Stimulated activated CD8-positive, alpha-beta memory T cell treated with anti-CD3 and anti-CD28 coated beads, Interleukin-15, amount 100 ng/mL, for 48 hours (primary cell): ENCODE data around the gene TRERF1.

Source experiments
- DNase-seq, 2 donors: peaks; one replicate each; pipeline ENCODE4 v3.0.0-alpha.2; 2020; ENCODE audit warnings: low read depth in 2 of 2

TRERF1 gene

DNA sequence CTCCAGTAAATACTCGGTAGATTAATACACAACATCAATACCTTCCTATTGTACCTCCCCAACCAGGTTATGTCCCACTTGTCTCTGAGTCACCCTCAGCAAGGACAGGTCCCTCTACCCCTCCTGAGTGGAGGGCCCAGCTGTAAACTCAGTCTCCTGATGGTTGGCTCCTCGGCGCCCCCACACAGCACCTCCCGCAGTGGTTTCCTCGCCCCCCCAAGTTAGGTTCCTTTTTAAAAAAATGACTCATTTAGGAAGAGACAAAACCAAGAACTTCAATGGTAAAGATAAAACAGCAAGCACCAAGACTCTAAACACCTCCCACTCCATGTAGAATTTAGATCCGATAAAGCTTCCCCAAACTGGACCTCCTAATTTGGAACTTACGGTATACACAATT, 83.5 kb downstream of the TRERF1 start:
- DNase-seq = peak; percentile 65 to 72

DNA sequence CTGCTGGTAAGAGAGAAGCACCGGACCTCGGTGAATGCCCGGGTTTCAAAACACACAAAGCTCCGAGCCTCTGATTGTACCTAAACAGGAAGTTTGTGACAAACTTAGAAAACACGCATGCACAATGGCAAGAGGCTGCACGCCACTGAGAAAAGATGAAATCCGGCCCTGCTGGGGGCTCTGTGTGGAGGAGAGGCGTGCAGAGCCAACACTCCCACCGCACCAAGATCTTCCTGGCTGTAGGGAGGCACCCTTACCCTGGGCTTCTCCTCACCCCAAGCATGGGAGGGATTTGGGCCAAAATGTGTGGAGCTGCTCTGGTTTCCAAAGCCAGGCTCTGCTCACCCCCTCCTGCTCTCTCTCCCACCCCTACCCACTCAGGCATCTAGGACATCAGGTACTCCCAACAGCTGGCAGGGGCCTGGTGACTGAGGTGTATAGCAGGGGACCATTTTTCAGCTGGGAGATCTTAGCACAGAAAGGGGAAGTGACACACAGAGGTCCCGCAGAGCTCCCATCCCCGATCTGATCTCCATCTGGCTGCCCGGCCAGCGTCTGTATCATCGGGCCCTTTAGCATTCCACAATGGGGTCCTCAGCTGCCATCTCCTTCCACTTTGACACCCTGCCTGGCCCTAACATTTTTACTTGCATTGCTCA, 84.2 kb downstream of the TRERF1 start:
- no peak for DNase-seq

DNA sequence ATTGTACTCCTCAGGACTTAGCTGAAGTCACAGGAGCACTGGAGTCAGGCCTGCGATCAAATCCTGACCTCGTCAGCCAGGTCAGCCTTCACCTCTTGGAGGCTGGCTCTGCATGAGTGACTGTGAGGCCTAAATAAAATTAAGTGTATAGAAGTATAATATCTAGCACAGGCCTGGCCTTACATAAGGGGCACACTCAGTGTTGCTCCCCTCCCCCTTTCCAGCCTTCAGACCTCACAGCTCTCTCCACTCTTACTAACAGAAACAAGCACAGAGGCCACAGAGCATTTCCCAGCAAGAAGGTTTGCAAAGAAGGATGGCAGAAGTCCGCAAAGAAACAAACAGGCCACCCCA, 84.8 kb downstream of the TRERF1 start:
- no peak for DNase-seq

DNA sequence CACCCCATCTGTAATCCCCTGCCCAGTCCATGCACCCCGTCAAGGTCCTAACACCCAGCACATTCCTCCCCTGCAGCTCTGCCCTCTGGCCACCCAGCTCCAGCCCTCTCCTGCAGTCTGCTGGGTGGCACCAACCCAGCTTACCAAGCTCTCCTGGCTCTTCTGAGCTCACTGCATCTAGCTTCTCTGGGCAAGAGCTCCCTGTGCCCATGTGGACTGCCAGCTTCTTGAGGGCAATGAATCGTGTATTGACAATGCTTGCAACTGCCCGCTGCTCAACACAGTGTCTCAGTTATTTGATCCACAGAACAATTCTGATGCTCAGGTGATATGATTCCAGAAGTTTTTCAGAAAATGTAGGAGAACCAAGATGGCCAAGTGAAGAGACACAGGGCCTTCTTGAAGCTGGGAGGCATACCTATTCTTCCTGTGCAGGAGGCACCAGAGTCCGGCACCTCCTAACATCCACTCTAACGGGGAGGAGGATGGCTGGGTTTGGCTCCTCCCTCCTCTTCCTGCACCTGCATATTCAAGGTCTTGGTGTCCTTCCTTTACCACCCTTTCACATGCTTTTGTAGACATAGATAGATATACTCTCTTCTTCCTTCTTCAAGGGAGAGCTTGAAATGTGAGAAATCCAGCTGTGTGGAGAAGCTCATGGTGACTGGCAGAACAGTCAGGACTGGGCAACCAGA, 85.6 kb downstream of the TRERF1 start:
- DNase-seq = no peak

DNA sequence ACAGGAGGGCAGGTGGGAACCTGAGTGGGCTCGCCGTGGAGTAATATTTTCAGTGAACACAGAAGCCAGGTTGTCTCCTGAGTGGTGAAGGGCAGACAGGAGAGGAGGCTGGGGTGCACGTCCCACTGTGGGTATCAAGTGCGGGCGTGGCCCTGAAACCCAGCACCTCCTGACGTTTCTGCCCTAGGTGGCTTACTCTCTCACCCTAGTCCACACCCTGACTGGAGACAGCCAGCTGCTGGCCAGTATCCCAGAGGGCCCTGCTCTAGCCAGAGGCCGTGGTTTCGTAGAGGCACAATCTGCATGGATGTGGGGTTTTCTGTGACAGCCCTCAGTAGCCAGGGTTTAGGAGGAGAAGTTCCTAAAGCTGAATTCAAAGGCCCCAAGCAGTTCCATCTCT, 86.7 kb downstream of the TRERF1 start:
- no peak for DNase-seq

DNA sequence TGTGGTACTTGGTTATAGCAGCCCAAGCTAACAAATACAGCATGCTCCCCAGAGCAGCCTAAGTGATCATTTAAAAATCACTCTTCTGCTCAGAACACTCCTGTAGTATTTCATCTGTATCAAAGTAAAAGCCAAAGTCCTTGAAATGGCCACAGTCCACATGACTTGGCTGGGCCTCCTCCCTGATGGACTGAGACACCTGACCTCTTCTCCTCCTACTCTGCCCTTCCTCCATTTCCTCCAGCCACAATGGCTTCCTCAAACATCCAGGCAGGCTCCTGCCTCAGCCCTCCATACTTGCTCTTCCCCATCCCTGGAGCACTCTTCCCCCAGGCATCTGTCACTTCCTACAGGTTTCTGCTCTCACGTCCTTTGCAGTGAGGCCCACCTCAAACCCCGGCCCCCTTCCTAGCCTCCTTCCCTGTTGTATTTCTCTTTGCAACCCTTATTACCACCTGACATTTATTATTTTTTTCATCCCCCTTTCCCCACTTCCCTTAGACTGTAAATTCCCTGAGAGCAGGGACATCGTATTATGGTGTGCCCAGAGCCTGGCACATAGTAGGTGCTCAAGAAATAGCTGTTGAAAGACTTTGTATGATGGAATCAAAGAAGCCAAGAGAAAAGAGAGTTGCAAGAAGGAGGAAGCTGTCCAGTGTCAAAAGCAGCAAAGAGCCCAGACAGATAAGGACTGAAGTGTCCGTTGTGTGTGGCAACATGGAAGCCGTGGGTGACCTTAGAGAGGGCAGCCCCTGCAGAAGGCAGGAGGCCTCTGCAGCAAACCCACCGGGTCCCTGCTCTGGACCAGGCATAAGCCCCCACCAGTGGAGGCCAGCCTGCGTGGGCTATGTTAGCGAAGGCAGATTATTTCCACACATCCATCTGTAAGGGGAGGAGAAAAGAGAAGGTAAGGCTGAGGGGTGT, 87.5 kb downstream of the TRERF1 start:
- DNase-seq = no peak

DNA sequence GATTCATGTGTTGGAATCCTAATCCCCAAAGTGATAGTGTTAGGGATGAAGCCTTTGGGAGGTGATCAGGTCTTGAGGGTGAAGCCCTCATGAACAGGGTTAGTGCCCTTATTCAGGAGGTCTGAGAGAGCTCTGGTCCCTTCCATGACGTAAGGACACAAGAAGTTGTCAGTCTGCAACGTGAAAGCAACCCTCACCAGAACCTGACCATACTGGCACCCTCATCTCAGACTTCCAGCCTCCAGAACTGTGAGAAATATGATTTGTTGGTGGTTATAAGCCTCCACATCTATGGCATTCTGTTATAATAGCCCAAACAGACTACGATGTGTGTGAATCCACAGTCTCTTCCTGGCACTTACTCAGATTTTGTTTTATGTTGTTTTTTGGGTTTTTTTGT, 90.7 kb downstream of the TRERF1 start:
- no peak for DNase-seq

DNA sequence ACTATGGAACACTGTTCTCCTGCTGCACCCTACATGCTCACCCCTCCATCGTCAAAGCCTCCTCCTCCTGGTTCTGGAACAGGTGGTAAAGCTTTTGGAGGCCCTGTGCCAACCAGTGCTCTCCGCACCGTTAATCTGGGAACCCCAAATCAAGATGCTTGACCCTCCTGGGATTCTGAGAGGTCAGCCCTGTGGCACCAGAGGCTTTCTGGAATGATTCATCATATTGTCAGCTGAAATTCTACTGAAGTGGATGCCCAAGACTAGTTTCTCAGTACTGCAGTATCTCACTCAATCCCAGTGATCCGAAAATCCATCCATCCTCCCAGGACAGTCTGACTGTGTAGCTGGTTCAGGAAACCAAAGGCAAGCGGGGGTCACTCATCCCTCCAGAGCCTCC, 92.7 kb downstream of the TRERF1 start:
- DNase-seq = no peak

DNA sequence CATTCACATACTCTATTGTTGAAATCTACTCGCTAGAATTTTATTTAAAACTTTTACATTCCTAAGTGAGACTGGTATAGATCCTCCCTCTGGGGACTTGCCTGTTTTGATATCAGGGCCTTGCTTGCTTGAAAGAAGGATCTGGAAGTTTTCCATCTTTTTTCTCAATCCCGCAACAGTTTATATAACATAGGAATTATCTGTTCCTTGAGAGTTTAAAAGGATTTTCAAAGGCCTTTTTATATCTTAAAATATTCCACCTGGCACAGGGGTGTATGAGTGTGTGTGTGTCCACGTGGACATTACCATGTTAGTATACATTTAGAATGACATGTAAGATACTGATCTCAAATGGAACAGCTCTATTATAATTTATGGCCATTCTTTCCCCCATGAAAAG, 96.3 kb downstream of the TRERF1 start:
- no peak for DNase-seq

DNA sequence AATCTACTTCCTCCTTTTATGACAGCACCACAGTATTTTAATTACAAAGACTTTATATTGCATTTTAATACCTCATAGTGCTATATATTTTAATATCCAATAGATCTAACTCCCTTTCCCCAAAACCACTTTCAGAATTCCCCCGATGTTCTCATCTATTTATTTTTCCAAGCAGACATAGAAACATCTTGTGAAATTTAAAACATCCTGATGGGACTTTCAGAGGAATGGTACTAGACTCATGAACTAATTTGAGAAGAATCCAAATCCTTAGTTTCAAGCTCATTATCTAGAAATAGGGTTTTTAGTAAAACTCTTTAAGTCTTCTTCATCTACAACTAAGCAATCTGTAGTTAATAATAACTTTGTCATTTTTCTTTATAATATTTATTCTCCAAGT, 97.0 kb downstream of the TRERF1 start:
- no peak for DNase-seq

DNA sequence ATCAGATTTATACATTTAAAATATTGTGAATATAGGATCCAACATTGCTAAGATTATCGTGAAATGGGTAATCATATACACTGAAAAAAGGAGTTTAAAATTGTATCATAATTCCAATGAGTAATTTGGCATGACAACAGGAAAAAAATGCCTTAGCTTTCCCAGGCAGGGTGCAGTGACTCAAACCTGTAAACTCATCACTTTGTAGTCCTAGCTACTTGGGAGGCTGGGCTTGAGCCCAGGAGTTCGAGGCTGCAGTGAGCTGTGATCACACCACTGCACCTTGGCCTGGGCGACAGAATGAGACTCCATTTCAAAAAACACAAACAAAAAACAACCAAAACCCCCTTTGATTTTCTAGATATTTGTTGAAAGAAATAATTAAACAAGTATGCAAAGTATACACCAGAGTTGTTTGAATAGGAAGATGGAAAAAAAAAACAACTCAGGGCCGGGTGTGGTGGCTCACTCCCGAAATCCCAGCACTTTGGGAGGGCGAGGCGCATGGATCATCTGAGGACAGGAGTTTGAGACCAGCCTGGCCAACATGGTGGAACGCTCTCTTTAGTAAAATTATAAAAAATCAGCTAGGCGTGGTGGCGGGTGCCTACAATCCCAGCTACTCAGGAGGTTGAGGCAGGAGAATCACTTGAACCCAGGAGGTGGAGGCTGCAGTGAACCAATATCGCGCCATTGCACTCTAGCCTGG, 98.7 kb downstream of the TRERF1 start:
- no peak for DNase-seq

DNA sequence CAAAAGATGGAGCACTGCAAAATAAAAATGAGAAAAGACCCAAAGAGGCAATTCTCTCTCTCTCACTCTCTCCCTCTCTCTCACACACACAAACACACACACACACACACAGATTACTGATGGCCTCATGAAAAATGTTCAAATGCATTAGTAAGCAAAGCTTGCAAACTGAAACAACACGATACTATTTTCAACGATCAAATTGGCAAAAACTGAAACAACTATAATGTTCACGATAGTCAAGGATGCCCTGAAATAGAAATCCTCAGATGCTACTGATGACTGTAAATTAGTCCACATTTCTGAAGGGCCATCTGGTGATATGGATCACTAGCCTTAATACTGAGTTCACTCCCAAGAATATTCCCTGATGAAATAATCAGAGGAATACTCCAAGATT, 100.8 kb downstream of the TRERF1 start:
- DNase-seq = no peak

DNA sequence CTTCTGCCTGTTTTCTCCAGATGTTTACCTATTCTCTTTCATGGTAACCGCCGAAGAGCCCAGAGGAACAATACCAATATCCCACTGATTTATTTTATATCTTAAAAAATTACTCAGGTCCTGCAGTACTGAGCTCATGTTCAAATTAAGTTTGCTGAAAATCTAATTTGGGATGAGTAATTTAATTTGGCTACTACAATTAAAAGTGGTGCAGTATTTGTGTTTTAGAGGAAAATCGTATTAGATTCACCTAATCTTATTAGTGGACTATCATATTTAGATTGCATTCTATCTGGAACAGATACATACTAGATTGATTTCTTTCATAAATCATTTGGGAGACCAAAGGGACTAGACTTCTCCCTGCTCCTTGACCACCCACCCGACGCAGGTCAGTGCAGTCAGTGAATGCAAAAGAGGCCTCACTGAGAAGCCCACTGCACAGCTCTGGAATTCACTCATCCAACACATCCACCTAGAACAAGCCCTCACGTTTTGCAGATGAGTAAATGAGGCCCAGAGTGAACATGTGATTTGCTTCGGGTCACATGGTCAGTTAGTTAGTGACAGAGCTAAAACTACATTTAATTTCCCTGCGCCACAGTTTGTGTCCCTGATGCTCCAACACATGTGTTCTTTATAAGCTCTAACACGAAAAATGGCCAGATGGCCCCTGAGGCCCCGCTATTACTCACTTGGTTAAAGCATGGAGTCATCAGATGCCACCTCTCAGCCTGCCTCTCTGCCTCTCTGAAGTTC, 101.8 kb downstream of the TRERF1 start:
- no peak for DNase-seq

DNA sequence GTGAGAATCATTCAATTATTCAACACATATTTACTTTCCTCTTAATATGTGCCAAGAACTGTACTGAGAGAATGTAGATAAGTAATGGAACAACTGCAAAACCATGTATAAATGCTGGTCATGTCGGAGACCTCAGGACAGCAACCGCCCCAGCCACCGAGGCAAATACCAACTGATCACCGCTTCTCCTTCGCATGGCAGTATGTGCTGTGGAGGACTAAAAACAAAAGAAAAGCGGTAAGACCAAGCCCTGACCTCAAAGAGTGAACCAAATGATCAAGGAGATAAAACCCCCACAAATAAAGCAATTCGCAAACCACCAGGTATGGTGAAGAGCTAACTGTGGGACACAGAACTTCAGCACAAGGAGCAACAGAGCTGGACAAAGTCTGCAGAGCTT, 104.3 kb downstream of the TRERF1 start:
- no peak for DNase-seq

DNA sequence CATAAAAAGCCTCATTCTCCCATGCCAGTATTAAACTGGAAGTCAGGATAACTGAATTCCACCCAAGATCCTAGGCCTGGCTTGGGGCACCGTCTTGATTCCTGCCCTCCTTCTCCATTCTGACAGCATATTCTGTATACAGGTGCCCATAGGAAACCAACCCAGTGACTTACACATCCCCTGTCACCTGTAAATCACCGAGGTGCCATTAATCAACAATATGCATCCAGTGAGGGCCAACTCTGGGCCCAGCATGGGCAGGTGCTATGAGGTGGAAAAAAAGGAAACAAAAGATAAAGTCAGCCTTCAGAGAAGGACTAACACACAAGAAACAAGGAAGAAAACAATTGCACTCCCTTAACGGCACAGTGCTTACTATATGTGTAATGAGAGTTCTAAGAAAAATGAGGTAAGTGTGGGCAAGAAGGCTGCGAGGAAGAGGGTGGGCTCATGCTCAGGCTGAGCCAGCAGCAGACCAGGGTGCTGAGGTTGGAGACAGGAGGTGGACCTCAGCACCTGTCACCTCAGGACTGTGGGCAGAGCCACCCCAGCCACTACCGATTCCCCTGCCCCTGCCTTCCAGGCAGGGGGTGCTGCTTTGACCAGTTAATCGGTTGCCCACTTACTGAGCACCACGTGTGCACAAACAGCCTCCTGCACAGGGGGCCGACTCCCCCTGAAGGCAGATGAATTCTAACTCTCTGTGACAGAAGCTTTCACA, 105.9 kb downstream of the TRERF1 start:
- DNase-seq = no peak

DNA sequence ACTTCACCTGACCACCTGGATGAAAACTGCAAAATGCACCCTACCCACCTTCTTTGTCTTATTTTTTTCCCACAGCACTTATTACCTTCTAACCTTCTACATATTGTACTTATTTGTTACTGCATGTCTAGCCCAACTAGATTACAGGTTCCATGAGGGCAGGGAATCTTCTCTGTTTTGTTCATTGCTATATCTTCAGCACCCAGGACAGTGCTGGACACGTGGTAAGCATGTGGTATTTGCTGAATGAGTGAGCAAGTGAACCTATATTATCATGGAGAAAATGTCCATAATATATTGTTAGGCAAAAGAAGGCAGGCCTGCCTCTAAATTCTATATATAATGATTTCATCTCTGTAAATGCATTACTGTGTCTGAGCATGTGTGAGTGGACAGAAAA, 107.0 kb downstream of the TRERF1 start:
- DNase-seq = no peak

DNA sequence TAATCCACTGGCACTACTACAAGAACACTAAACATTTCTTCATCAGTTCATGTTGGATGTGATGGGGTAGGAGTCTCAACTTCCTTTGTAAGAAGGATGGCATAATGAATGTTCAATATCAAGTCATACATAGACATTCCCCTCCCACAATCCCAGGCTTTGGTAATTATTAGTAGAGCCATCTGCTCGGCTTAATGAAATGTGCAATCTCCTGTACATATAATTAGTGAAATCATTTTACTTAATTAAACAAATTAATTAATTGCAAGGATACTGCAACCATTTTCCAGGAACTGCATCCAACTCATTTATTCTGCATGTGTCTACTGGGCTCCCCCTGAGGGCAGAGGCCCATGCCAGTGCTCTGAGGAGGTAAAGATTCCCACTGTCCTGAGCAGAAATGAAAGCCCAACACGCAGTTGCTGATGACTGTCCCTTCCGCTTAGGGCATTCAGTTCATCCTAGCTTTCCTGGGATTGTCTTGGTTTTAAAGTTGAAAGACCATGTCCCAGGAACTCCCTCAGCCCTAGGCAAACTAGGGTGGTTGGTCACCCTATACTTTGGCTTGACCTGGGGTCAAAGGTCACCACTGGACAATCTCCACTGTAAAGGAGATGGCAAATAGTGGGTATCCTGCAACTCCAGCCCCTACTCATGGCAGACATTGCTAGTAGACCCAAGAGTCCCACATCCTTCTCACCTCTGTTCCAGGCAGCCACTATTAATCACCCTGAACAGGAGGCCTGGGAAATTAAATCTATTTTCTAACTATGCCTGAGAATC, 109.8 kb downstream of the TRERF1 start:
- no peak for DNase-seq

DNA sequence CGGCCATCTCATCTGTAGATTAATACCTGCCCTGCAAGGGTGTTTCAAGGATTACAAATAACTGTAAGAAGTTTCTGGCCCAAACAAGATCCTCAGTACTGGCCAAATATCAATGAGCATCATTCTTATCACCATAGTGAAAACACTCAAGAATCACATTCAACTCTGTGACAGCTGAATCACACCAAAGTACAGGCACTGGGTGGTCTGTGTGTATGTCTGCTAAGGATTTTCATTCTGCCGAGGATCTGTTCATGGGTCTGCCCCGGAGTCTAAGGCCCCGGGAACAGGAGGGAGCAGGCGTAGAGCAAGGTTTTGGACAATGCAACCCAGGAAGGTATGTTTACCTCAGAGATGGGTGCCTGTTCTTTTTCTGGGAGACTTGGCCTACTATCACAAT, 110.5 kb downstream of the TRERF1 start:
- no peak for DNase-seq

DNA sequence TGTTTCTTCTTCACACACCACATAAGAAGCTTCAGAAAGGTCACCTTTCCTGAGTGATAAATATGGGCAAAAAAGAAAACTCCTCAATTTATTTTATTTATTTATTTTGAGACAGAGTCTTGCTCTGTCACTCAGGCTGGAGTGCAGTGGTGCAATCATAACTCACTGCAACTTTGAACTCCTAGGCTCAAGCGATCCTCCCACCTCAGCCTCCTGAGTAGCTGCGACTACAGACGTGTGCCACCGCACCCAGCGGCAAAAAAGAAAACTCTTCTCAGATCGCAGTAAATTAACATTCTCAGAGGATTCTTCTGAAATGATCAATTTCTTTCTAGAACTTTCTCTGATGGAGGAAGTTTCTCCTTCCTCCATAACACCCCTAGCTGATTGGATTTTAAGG, 111.2 kb downstream of the TRERF1 start:
- no peak for DNase-seq

DNA sequence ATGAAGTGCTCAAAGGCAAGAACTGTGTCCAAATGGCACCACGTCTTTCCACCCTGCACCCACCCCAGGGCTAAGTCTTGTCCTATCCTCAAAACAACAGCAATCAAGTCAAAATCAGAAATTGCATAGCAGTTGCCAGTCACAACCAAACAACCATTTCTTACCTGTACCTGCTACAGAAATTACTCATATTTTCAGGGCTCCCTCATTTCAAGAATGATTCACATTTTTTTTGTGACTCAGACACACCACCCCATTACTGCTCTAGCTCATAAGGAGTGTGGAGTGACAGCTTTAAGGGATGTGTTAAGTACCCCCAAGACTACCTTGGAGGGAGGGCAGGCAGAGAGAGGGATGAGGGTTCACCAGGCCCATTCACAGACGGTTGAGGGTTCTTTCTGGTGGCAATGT, 111.7 kb downstream of the TRERF1 start:
- DNase-seq = peak in 1 of 2 donors; percentile 24
